Suprapubic skin (tissue), 4 donors: ENCODE data around the gene COPA. TPM values are rescaled to one million over a fixed set of nuclear protein-coding genes. Genes with fewer than 3 reads are reported as not detected.
A peak's percentile ranks its signal among the peaks of the same experiment; 100 is the strongest.

Experiments used
- DNase-seq, 2 donors: peaks; one replicate each; pipeline ENCODE4 v3.0.0-alpha.2; 2019; ENCODE audit warnings: low spot score in 2 of 2
- H3K27ac ChIP-seq: fragments of 200-600 bp; sonication (generic); one replicate; pipeline ENCODE4 v1.5.1; 2019
- H3K27me3 ChIP-seq: fragments of 200-600 bp; sonication (generic); one replicate; pipeline ENCODE4 v1.5.1; 2019
- H3K36me3 ChIP-seq: fragments of 200-600 bp; sonication (generic); one replicate; pipeline ENCODE4 v1.5.1; 2019
- H3K4me1 ChIP-seq: fragments of 200-600 bp; sonication (generic); one replicate; pipeline ENCODE4 v1.5.1; 2019
- H3K4me3 ChIP-seq: fragments of 200-600 bp; sonication (generic); one replicate; pipeline ENCODE4 v1.5.1; 2019; ENCODE audit warnings: mild to moderate bottlenecking
- H3K9me3 ChIP-seq: fragments of 200-600 bp; sonication (generic); one replicate; pipeline ENCODE4 v1.5.1; 2019
- EP300 ChIP-seq: sonication (generic); formaldehyde crosslinking; IDR thresholded peaks from one replicate; pipeline ENCODE4 v1.6.1; 2017; ENCODE audit warnings: antibody characterized with exemption
- POLR2A ChIP-seq, 2 donors: fragments of 450-650 bp; IDR thresholded peaks; one replicate each; pipeline ENCODE4 v1.6.1; 2017; ENCODE audit warnings: antibody characterized with exemption in 2 of 2, mild to moderate bottlenecking in 2 of 2, moderate library complexity in 2 of 2
- POLR2AphosphoS5 ChIP-seq, 3 donors: sonication (generic); formaldehyde crosslinking; IDR thresholded peaks; one replicate each; pipeline ENCODE4 v1.6.1; 2017; ENCODE audit warnings: antibody characterized with exemption in 3 of 3
- WGBS: methylation state at CpG from one replicate; pipeline ENCODE4 v1.1.5; 2018; 5-methylcytosine and 5-hydroxymethylcytosine counted together
- total RNA-seq, 4 donors: library from RNA; depleted of rRNA; stranded (reverse); fragments of >200 nt; gene quantifications; one replicate each; pipeline ENCODE4 v1.1.0, GENCODE V29; 2016
- TF ChIP-seq, protein P1 (sequence below), 2 donors: fragments of 200-600 bp in 1 of 2; fragments of 450-650 bp in 1 of 2; sonication (generic) in 1 of 2; IDR thresholded peaks; one replicate each; pipeline ENCODE4 v1.5.1; 2016 to 2019; ENCODE audit warnings: antibody characterized with exemption in 2 of 2, mild to moderate bottlenecking in 1 of 2, moderate library complexity in 1 of 2

The COPA gene
- total RNA-seq, 4 donors from 2014 or later = 62.5 to 92.9 (median 87.2) TPM

DNA sequence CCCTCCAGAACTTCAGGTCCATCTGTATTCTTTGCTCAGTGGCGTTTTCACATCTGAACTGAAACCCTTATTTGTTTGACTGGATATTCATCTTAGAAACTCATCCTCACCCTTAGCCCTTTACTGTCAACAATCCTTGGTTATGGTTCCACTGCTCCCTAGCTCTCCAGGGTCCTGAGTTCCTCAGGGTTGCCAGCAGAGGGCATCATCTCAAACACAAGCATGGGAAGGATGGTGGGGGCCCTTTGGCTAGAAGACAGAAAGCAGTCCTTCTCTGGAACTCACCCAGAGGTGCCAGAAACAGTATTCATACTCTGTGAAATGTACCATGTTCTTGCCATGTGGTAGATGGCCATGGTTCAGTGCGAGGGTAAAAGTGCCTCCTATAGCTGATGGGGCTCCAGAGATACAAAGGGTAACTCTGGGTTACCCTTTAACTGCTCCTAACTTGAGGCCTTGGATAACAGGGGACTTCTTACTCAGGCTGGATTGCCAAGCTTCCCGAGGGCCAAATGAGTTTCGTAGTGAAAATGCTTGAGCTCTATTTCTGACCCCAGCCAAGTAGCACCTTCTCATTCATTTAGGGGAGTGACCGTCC is 11.4 kb upstream of the COPA start:
- no peaks in the 10 kb centered on the region for H3K4me1 ChIP-seq
- H3K27ac ChIP-seq = no peak overlapping the region
- 79% methylated on average over 4 of the region's 5 CpGs for WGBS
- no peaks in the 10 kb centered on the region for H3K9me3 ChIP-seq
- peaks cover 97% of the 10 kb centered on the region for H3K36me3 ChIP-seq
- DNase-seq = no peak
- TF ChIP-seq, protein P1, sequence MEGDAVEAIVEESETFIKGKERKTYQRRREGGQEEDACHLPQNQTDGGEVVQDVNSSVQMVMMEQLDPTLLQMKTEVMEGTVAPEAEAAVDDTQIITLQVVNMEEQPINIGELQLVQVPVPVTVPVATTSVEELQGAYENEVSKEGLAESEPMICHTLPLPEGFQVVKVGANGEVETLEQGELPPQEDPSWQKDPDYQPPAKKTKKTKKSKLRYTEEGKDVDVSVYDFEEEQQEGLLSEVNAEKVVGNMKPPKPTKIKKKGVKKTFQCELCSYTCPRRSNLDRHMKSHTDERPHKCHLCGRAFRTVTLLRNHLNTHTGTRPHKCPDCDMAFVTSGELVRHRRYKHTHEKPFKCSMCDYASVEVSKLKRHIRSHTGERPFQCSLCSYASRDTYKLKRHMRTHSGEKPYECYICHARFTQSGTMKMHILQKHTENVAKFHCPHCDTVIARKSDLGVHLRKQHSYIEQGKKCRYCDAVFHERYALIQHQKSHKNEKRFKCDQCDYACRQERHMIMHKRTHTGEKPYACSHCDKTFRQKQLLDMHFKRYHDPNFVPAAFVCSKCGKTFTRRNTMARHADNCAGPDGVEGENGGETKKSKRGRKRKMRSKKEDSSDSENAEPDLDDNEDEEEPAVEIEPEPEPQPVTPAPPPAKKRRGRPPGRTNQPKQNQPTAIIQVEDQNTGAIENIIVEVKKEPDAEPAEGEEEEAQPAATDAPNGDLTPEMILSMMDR (IDR thresholded peaks at IDR 0.05) = peak in 1 of 2 donors; percentile 36
- TF ChIP-seq POLR2A (IDR thresholded peaks at IDR 0.05) (no peak), EP300 (no peak), POLR2AphosphoS5 (IDR thresholded peaks at IDR 0.05) (no peak)
- H3K27me3 ChIP-seq = no peaks in the 10 kb centered on the region
- no peak overlapping the region for H3K4me3 ChIP-seq

DNA sequence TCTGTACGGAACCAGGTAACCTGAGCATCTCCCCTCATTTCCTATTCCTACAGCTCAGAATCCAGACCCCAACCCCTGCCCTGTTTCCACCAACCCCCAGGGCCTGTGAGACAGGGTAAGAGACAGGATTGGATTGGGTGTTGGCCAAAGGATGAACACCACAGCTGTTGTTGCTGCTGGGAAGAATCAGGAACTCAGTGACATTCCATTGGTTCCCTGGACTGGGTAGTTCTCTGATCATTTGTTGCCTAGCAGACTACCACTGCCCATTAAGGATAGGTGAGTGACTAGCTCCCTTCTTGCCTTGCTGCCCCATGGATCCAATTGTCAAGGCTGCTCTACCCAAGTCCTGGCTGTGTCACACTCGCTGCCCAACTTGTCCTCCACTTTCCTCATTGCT is 10.2 kb upstream of the COPA start:
- H3K27me3 ChIP-seq = no peaks in the 10 kb centered on the region
- TF ChIP-seq EP300 (no peak), POLR2AphosphoS5 (IDR thresholded peaks at IDR 0.05) (no peak), POLR2A (IDR thresholded peaks at IDR 0.05) (no peak)
- TF ChIP-seq, protein P1 (IDR thresholded peaks at IDR 0.05) = no peak
- DNase-seq = no peak
- H3K36me3 ChIP-seq = peaks cover 100% of the 10 kb centered on the region
- no peaks in the 10 kb centered on the region for H3K4me1 ChIP-seq
- no peak overlapping the region for H3K4me3 ChIP-seq
- H3K9me3 ChIP-seq = no peaks in the 10 kb centered on the region
- H3K27ac ChIP-seq = no peak overlapping the region
- whole genome bisulfite sequencing = 100% methylated on average over 2 of the region's 2 CpGs

DNA sequence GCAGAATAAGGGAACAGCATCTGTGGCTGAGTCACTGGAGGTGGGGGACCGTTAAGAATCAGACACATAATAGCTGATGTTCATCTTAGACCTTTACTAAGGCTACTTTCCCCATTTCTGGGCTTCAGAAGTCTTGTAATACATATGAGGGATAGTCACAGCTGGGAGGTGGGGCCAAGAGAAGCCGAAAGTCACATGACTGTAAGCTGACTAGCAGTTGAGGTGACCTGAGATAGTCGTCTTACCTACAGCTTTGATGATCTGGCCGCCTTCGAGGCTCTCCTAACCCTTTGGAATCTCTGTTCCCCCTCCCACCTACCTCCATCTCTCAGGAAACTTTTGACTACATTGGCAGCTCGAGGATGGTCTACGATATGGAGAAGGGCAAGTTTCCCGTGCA is 9.5 kb upstream of the COPA start:
- H3K9me3 ChIP-seq = no peaks in the 10 kb centered on the region
- H3K27ac ChIP-seq = no peak overlapping the region
- H3K4me3 ChIP-seq = no peak overlapping the region
- H3K4me1 ChIP-seq = no peaks in the 10 kb centered on the region
- WGBS = 87% methylated on average over 8 of the region's 8 CpGs
- TF ChIP-seq POLR2A (IDR thresholded peaks at IDR 0.05) (no peak), EP300 (no peak), POLR2AphosphoS5 (IDR thresholded peaks at IDR 0.05) (no peak)
- TF ChIP-seq, protein P1 (IDR thresholded peaks at IDR 0.05) = no peak
- H3K27me3 ChIP-seq = no peaks in the 10 kb centered on the region
- no peak for DNase-seq
- peaks cover 99% of the 10 kb centered on the region for H3K36me3 ChIP-seq

DNA sequence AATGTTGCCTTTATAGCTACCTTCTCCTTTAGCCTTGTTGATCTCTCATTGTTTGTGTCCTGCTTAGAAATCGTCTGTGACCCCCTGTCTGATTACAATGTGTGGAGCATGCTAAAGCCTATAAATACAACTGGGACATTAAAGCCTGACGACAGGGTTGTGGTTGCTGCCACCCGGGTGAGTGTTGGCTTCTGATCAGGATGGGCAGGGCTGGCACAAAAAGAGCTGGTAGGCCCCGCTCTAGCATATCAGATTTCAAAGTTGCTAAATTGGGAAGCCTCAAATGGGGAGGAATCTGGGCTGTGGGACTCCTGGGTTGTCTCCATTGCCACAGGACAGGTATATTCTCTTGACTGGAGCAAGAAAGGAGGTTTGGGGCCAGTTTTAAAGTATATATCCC is 8.6 kb upstream of the COPA start:
- Histone ChIP-seq H3K27ac (no peak overlapping the region), H3K4me3 (no peak overlapping the region), H3K4me1 (no peaks in the 10 kb centered on the region), H3K27me3 (no peaks in the 10 kb centered on the region), H3K9me3 (no peaks in the 10 kb centered on the region), H3K36me3 (peaks cover 93% of the 10 kb centered on the region)
- DNase-seq = no peak
- no peak for TF ChIP-seq POLR2AphosphoS5 (IDR thresholded peaks at IDR 0.05)
- TF ChIP-seq, protein P1 (IDR thresholded peaks at IDR 0.05) = no peak
- no peak for TF ChIP-seq POLR2A (IDR thresholded peaks at IDR 0.05)
- no peak for TF ChIP-seq EP300
- WGBS = 77% methylated on average over 4 of the region's 4 CpGs

GRCh38 chr1:160346958-160347357 is 3.9 kb upstream of the COPA start:
- Histone ChIP-seq H3K9me3 (no peaks in the 10 kb centered on the region), H3K4me1 (peaks cover 20% of the 10 kb centered on the region), H3K27ac (no peak overlapping the region), H3K27me3 (no peaks in the 10 kb centered on the region), H3K4me3 (no peak overlapping the region), H3K36me3 (peaks cover 46% of the 10 kb centered on the region)
- TF ChIP-seq, protein P1 (IDR thresholded peaks at IDR 0.05) = no peak
- no peak for TF ChIP-seq EP300
- no peak for TF ChIP-seq POLR2AphosphoS5 (IDR thresholded peaks at IDR 0.05)
- no peak for TF ChIP-seq POLR2A (IDR thresholded peaks at IDR 0.05)
- 66% methylated on average over 4 of the region's 4 CpGs for WGBS
- DNase-seq = no peak
